K562 (cell line): ENCODE measurements around the gene HBP1. TPM values are rescaled to one million over a fixed set of nuclear protein-coding genes. Genes with fewer than 3 reads are reported as not detected.

Source experiments
- CXXC5 ChIP-seq: fragments of 250-450 bp; sonication (Bioruptor Pico); IDR thresholded peaks from 2 replicates; pipeline ENCODE4 v1.8.0; 2022; ENCODE audit warnings: inconsistent platforms, mild to moderate bottlenecking, moderate library complexity
- EP300 ChIP-seq: IDR thresholded peaks from 2 replicates; pipeline ENCODE4 v1.6.1; 2012; ENCODE audit warnings: low read length, improper control_type of control experiment
- FOXK2 ChIP-seq, 2 experiments: fragments of 450-650 bp; IDR thresholded peaks in 1 of 2; conservative IDR thresholded peaks in 1 of 2; 2 replicates each; pipeline ENCODE4 v1.6.1; 2016; ENCODE audit warnings: low read depth in 2 of 2, mild to moderate bottlenecking in 1 of 2
- NFE2L1 ChIP-seq: fragments of 450-650 bp; IDR thresholded peaks from 2 replicates; pipeline ENCODE4 v1.6.1; 2016; ENCODE audit warnings: missing genetic modification characterization, low read depth, mild to moderate bottlenecking, missing compliant biosample characterization, moderate library complexity, borderline replicate concordance
- POLR2G ChIP-seq: fragments of 200-400 bp; formaldehyde crosslinking; IDR thresholded peaks from 2 replicates; pipeline ENCODE4 v1.6.1; 2017; ENCODE audit warnings: low read depth, mild to moderate bottlenecking, antibody characterized with exemption, low read length, moderate library complexity
- TAF1 ChIP-seq: IDR thresholded peaks from 2 replicates; pipeline ENCODE4 v1.6.1; 2011; ENCODE audit warnings: mild to moderate bottlenecking, low read length, moderate library complexity; ENCODE audit not compliant: insufficient read depth, control insufficient read depth, severe bottlenecking; ENCODE audit errors: extremely low read depth
- TEAD4 ChIP-seq, 2 experiments: sonication (generic) in 1 of 2; formaldehyde crosslinking in 1 of 2; IDR thresholded peaks; 2 replicates each; pipeline versions ENCODE4 v1.6.1 to v1.8.0; 2012 to 2022; ENCODE audit warnings: borderline replicate concordance in 1 of 2, inconsistent platforms in 1 of 2, low read length in 1 of 2, mild to moderate bottlenecking in 1 of 2, missing genetic modification reagents in 1 of 2
- WHSC1 ChIP-seq: IDR thresholded peaks from one replicate; pipeline ENCODE4 v1.6.1; 2012; ENCODE audit warnings: low read length, control low read depth, inconsistent platforms
- ZEB2 ChIP-seq: fragments of 450-650 bp; IDR thresholded peaks from 2 replicates; pipeline ENCODE4 v1.6.1; 2016
- ZNF644 ChIP-seq: fragments of 200-800 bp; sonication (Bioruptor generic); IDR thresholded peaks from 2 replicates; pipeline ENCODE4 v1.6.1; 2016; ENCODE audit warnings: low read depth, missing genetic modification characterization, missing compliant biosample characterization
- polyA plus RNA-seq, 8 experiments: library from polyadenylated mRNA; depleted of rRNA in 4 of 8; stranded (reverse) in 5 of 8; unstranded in 3 of 8; fragments of >200 nt; fragmentation: Nextera tagmentation in 2 of 8; fragmentation: Illumina TruSeq in 1 of 8; extraction: Ambion mirVana in 2 of 8; extraction: Trizol in 1 of 8; gene quantifications; 2 replicates each; pipeline versions ENCODE4 v1.2.1 to v1.2.3, GENCODE V29; 2011 to 2014; ENCODE audit warnings: inconsistent platforms in 1 of 8, missing spikeins in 1 of 8
- total RNA-seq, 7 experiments: library from RNA; depleted of rRNA in 6 of 7; stranded (reverse); fragments of >200 nt in 6 of 7; fragmentation: Illumina TruSeq in 2 of 7; extraction: Trizol in 2 of 7; gene quantifications; 2 replicates each; pipeline versions ENCODE4 v1.2.1 to v1.2.3, GENCODE V29; 2011 to 2021; ENCODE audit warnings: low replicate concordance in 1 of 7
- TF ChIP-seq, protein P1 (sequence below), 3 experiments: fragments of 200-800 bp in 1 of 3; fragments of 250-450 bp in 1 of 3; fragments of 450-650 bp in 1 of 3; sonication (Bioruptor Pico) in 1 of 3; sonication (Bioruptor generic) in 1 of 3; formaldehyde crosslinking in 1 of 3; IDR thresholded peaks; 2 replicates each; pipeline versions ENCODE4 v1.6.1 to v1.8.0; 2016 to 2022; ENCODE audit warnings: mild to moderate bottlenecking in 2 of 3, missing genetic modification characterization in 2 of 3, missing compliant biosample characterization in 1 of 3, moderate library complexity in 1 of 3
- TF ChIP-seq, protein P2 (sequence below): fragments of 450-650 bp; conservative IDR thresholded peaks from 2 replicates; pipeline ENCODE4 v1.6.1; 2016; ENCODE audit warnings: missing genetic modification characterization, low read depth, mild to moderate bottlenecking, missing compliant biosample characterization, moderate library complexity
- TF ChIP-seq, protein P3 (sequence below): fragments of 450-650 bp; IDR thresholded peaks from 2 replicates; pipeline ENCODE4 v1.6.1; 2016

Gene HBP1
- total and polyA plus RNA-seq, 9 of the 15 experiments (the other 6 are each of a cell fraction or from before 2014, with no cell fraction given), result 18.7 to 59.9 (median 27.0) TPM

DNA sequence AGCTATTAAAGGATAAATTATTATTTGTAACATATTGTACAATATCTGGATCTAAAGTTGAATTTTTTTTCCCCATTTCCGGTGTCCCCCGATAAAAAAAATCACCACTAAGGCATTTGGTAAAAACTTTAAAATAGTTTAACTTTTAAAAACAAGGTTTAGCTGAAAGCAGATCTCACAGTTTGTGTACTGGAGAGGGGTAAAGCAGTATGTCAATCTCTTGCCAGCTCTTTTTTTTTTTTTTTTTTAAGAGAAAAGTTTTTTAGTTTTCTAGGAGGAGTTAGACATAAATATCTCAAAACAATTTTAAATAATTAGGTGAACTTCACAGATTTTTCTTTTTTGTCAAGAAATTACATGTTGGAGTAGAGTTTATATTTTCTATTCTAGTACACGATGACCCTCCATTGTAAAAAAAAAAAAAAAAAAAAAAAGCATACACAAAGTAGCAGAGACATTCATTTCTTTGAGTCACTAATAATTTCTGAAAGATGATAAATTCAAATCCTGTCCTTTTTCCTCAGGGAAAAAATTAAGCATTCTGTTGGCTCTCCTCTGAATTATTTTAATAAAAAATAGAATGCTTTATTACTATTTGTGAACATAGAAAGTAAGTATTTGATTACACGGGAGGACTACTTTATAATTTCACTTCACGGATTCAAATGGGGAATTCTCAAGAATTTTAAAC lies 1.9 kb upstream of the HBP1 start (continued):
- TF ChIP-seq, protein P1, sequence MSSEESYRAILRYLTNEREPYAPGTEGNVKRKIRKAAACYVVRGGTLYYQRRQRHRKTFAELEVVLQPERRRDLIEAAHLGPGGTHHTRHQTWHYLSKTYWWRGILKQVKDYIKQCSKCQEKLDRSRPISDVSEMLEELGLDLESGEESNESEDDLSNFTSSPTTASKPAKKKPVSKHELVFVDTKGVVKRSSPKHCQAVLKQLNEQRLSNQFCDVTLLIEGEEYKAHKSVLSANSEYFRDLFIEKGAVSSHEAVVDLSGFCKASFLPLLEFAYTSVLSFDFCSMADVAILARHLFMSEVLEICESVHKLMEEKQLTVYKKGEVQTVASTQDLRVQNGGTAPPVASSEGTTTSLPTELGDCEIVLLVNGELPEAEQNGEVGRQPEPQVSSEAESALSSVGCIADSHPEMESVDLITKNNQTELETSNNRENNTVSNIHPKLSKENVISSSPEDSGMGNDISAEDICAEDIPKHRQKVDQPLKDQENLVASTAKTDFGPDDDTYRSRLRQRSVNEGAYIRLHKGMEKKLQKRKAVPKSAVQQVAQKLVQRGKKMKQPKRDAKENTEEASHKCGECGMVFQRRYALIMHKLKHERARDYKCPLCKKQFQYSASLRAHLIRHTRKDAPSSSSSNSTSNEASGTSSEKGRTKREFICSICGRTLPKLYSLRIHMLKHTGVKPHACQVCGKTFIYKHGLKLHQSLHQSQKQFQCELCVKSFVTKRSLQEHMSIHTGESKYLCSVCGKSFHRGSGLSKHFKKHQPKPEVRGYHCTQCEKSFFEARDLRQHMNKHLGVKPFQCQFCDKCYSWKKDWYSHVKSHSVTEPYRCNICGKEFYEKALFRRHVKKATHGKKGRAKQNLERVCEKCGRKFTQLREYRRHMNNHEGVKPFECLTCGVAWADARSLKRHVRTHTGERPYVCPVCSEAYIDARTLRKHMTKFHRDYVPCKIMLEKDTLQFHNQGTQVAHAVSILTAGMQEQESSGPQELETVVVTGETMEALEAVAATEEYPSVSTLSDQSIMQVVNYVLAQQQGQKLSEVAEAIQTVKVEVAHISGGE (CRISPR knock-in tag; IDR thresholded peaks at IDR 0.05), result no peak
- no peak for TF ChIP-seq TEAD4 (IDR thresholded peaks at IDR 0.05; ENCODE audit: low read length)
- TF ChIP-seq TEAD4 (CRISPR knock-in tag; IDR thresholded peaks at IDR 0.05; ENCODE audit: borderline replicate concordance), result no peak
- no peak for TF ChIP-seq NFE2L1
- no peak for TF ChIP-seq POLR2G
- TF ChIP-seq ZEB2, result no peak
- 0 out of 2 replicates have a peak, but pooled peaks have one; percentile 49 for TF ChIP-seq ZNF644
- peak; percentile 5; the same call in 1 of the 2 replicates for TF ChIP-seq EP300
- TF ChIP-seq FOXK2 (conservative IDR thresholded peaks at IDR 0.05 in 1 of 2, IDR thresholded peaks at IDR 0.05 in 1 of 2; ENCODE audit: low read depth in 2 of 2), result no peak
- TF ChIP-seq WHSC1, result no peak
- no peak for TF ChIP-seq CXXC5 (CRISPR knock-in tag)
- TF ChIP-seq, protein P2, sequence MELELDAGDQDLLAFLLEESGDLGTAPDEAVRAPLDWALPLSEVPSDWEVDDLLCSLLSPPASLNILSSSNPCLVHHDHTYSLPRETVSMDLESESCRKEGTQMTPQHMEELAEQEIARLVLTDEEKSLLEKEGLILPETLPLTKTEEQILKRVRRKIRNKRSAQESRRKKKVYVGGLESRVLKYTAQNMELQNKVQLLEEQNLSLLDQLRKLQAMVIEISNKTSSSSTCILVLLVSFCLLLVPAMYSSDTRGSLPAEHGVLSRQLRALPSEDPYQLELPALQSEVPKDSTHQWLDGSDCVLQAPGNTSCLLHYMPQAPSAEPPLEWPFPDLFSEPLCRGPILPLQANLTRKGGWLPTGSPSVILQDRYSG (tag), result no peak
- TF ChIP-seq, protein P3, sequence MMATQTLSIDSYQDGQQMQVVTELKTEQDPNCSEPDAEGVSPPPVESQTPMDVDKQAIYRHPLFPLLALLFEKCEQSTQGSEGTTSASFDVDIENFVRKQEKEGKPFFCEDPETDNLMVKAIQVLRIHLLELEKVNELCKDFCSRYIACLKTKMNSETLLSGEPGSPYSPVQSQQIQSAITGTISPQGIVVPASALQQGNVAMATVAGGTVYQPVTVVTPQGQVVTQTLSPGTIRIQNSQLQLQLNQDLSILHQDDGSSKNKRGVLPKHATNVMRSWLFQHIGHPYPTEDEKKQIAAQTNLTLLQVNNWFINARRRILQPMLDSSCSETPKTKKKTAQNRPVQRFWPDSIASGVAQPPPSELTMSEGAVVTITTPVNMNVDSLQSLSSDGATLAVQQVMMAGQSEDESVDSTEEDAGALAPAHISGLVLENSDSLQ, result peak; percentile 59
- TF ChIP-seq TAF1, result peak; percentile 10
